Gastroesophageal sphincter (tissue), 3 donors: ENCODE data around the gene UBLCP1.

Source experiments
- EP300 ChIP-seq: sonication (generic); formaldehyde crosslinking; IDR thresholded peaks from one replicate; pipeline ENCODE4 v1.6.1; 2017; ENCODE audit warnings: antibody characterized with exemption, mild to moderate bottlenecking
- POLR2A ChIP-seq, 2 donors: fragments of 450-650 bp; IDR thresholded peaks; one replicate each; pipeline ENCODE4 v1.6.1; 2017; ENCODE audit warnings: antibody characterized with exemption in 2 of 2, mild to moderate bottlenecking in 2 of 2, moderate library complexity in 1 of 2
- POLR2AphosphoS5 ChIP-seq: sonication (generic); formaldehyde crosslinking; IDR thresholded peaks from one replicate; pipeline ENCODE4 v1.6.1; 2017; ENCODE audit warnings: antibody characterized with exemption
- TF ChIP-seq, protein P1 (sequence below), 4 experiments: fragments of 200-600 bp in 2 of 4; fragments of 450-650 bp in 2 of 4; sonication (generic) in 1 of 4; IDR thresholded peaks; one replicate each; pipeline ENCODE4 v1.5.1; 2017 to 2019; ENCODE audit warnings: antibody characterized with exemption in 4 of 4, mild to moderate bottlenecking in 2 of 4, moderate library complexity in 2 of 4

DNA sequence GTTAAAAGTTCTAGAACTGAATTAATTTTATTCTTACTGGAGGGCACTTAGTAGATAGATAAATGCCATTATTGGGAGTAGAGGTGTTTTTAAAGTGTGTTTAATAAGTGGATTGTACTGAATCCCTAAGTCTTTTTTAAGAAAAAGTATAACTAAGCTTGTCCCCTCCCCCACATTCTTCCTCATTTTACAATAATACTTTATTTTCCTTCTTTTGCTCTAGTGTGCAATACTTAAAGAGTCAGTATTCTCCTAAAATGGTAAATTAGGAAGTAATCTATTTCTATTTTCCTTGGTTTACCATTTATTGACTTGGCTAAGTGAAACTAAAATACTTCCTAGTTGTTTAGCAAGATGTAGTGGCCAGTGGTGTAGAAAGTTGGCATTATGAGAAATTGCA lies 11.6 kb downstream of the UBLCP1 start:
- TF ChIP-seq POLR2AphosphoS5 (no peak), POLR2A (IDR thresholded peaks at IDR 0.05) (no peak), EP300 (no peak)
- TF ChIP-seq, protein P1, sequence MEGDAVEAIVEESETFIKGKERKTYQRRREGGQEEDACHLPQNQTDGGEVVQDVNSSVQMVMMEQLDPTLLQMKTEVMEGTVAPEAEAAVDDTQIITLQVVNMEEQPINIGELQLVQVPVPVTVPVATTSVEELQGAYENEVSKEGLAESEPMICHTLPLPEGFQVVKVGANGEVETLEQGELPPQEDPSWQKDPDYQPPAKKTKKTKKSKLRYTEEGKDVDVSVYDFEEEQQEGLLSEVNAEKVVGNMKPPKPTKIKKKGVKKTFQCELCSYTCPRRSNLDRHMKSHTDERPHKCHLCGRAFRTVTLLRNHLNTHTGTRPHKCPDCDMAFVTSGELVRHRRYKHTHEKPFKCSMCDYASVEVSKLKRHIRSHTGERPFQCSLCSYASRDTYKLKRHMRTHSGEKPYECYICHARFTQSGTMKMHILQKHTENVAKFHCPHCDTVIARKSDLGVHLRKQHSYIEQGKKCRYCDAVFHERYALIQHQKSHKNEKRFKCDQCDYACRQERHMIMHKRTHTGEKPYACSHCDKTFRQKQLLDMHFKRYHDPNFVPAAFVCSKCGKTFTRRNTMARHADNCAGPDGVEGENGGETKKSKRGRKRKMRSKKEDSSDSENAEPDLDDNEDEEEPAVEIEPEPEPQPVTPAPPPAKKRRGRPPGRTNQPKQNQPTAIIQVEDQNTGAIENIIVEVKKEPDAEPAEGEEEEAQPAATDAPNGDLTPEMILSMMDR (IDR thresholded peaks at IDR 0.05): no peak
